HepG2 (cell line): ENCODE data around the gene ARL16. TPM values are rescaled to one million over a fixed set of nuclear protein-coding genes. Genes with fewer than 3 reads are reported as not detected.

Source experiments
- BCLAF1 ChIP-seq: fragments of 450-650 bp; IDR thresholded peaks from 2 replicates; pipeline ENCODE4 v1.6.1; 2017; ENCODE audit warnings: mild to moderate bottlenecking
- CENPT ChIP-seq: sonication (generic); formaldehyde crosslinking; IDR thresholded peaks from 2 replicates; pipeline ENCODE4 v1.8.0; 2022; ENCODE audit warnings: low read depth, mild to moderate bottlenecking, moderate library complexity, missing genetic modification reagents
- DBP ChIP-seq: sonication (generic); formaldehyde crosslinking; IDR thresholded peaks from 2 replicates; pipeline ENCODE4 v1.4.0; 2020; ENCODE audit warnings: missing genetic modification reagents; ENCODE audit errors: not compliant biosample characterization
- KDM6A ChIP-seq: IDR thresholded peaks from 2 replicates; pipeline ENCODE4 v1.6.1; 2016; ENCODE audit warnings: low read depth
- RBFOX2 ChIP-seq: fragments of 200-400 bp; formaldehyde crosslinking; IDR thresholded peaks from 2 replicates; pipeline ENCODE4 v1.6.1; 2017; ENCODE audit warnings: low read depth, mild to moderate bottlenecking, low read length
- SNAPC5 ChIP-seq: sonication (generic); formaldehyde crosslinking; IDR thresholded peaks from 2 replicates; pipeline ENCODE4 v1.8.1; 2023; ENCODE audit warnings: mild to moderate bottlenecking, missing genetic modification reagents, borderline replicate concordance
- THAP9 ChIP-seq: sonication (generic); formaldehyde crosslinking; IDR thresholded peaks from 2 replicates; pipeline ENCODE4; 2020; ENCODE audit warnings: missing genetic modification reagents, mild to moderate bottlenecking, borderline replicate concordance
- ZEB1 ChIP-seq: IDR thresholded peaks from 2 replicates; pipeline ENCODE4 v1.6.1; 2012; ENCODE audit warnings: mild to moderate bottlenecking, low read depth, inconsistent platforms; ENCODE audit not compliant: insufficient replicate concordance
- ZNF235 ChIP-seq: sonication (generic); formaldehyde crosslinking; IDR thresholded peaks from 2 replicates; pipeline ENCODE4 v1.8.1; 2023; ENCODE audit warnings: mild to moderate bottlenecking, missing genetic modification reagents, borderline replicate concordance
- ZNF275 ChIP-seq: sonication (generic); formaldehyde crosslinking; IDR thresholded peaks from 2 replicates; pipeline ENCODE4 v1.8.0; 2022; ENCODE audit warnings: missing genetic modification reagents, mild to moderate bottlenecking, inconsistent platforms, borderline replicate concordance
- ZNF281 ChIP-seq: sonication (generic); formaldehyde crosslinking; IDR thresholded peaks from 2 replicates; pipeline ENCODE4 v1.4.0; 2020; ENCODE audit warnings: missing genetic modification reagents, borderline replicate concordance
- ZNF331 ChIP-seq: sonication (generic); formaldehyde crosslinking; IDR thresholded peaks from 2 replicates; pipeline ENCODE4 v1.4.0; 2020; ENCODE audit warnings: missing genetic modification reagents
- ZNF432 ChIP-seq: sonication (generic); formaldehyde crosslinking; IDR thresholded peaks from 2 replicates; pipeline ENCODE4 v1.5.0; 2020; ENCODE audit warnings: missing genetic modification reagents, mild to moderate bottlenecking, borderline replicate concordance
- ZNF552 ChIP-seq: sonication (generic); formaldehyde crosslinking; IDR thresholded peaks from 2 replicates; pipeline ENCODE4 v1.9.0; 2022; ENCODE audit warnings: missing genetic modification reagents, mild to moderate bottlenecking, borderline replicate concordance
- ZNF777 ChIP-seq: sonication (generic); formaldehyde crosslinking; IDR thresholded peaks from 2 replicates; pipeline ENCODE4 v1.4.0; 2020; ENCODE audit warnings: missing genetic modification reagents
- ZNF781 ChIP-seq: sonication (generic); formaldehyde crosslinking; IDR thresholded peaks from 2 replicates; pipeline ENCODE4 v1.5.1; 2020; ENCODE audit warnings: borderline replicate concordance, mild to moderate bottlenecking, missing genetic modification reagents; ENCODE audit errors: not compliant biosample characterization
- ZNF850 ChIP-seq: sonication (generic); formaldehyde crosslinking; conservative IDR thresholded peaks from 2 replicates; pipeline ENCODE4 v1.9.0; 2021; ENCODE audit warnings: mild to moderate bottlenecking, missing genetic modification reagents
- polyA plus RNA-seq, 8 experiments: library from polyadenylated mRNA; depleted of rRNA in 3 of 8; stranded (reverse) in 7 of 8; unstranded in 1 of 8; fragments of >200 nt; fragmentation: Illumina TruSeq in 4 of 8; extraction: Trizol in 4 of 8; gene quantifications; 2 replicates each; pipeline versions ENCODE4 v1.2.1 to v1.2.3, GENCODE V29; 2011 to 2016; ENCODE audit warnings: low read depth in 4 of 8, missing spikeins in 1 of 8, mixed read lengths in 1 of 8; ENCODE audit not compliant: insufficient read depth in 1 of 8
- total RNA-seq, 5 experiments: library from RNA; depleted of rRNA; stranded (reverse); fragments of >200 nt; fragmentation: Illumina TruSeq; extraction: Trizol; gene quantifications; 2 replicates each; pipeline ENCODE4 v1.2.3, GENCODE V29; 2016; ENCODE audit warnings: low read depth in 1 of 5

ARL16 gene
- total and polyA plus RNA-seq, 2 of the 13 experiments (the other 11 are each of a cell fraction or from before 2014, with no cell fraction given): 20.8 to 30.8 TPM

- TF ChIP-seq BCLAF1 (no peak), ZNF552 (CRISPR knock-in tag) (no peak), ZEB1 (no peak), CENPT (CRISPR knock-in tag) (no peak), KDM6A (peak; percentile 36; the same call in 1 of the 2 replicates), RBFOX2 (peak; percentile 87), ZNF432 (CRISPR knock-in tag) (no peak), SNAPC5 (CRISPR knock-in tag) (no peak), DBP (CRISPR knock-in tag) (no peak), ZNF781 (CRISPR knock-in tag) (no peak), ZNF331 (no peak), ZNF850 (CRISPR knock-in tag) (no peak), ZNF235 (CRISPR knock-in tag) (no peak), ZNF275 (CRISPR knock-in tag) (no peak), THAP9 (CRISPR knock-in tag) (no peak), ZNF777 (CRISPR knock-in tag) (0 out of 2 replicates have a peak, but pooled peaks have one; percentile 25), ZNF281 (no peak; the same call in 1 of the 2 replicates)
Observed at GRCh38 chr17:81701288-81702071, 17.9 kb upstream of the ARL16 start (continued).
